Measurements from ENCODE around the gene ZNF879.

Gene ZNF879

DNA sequence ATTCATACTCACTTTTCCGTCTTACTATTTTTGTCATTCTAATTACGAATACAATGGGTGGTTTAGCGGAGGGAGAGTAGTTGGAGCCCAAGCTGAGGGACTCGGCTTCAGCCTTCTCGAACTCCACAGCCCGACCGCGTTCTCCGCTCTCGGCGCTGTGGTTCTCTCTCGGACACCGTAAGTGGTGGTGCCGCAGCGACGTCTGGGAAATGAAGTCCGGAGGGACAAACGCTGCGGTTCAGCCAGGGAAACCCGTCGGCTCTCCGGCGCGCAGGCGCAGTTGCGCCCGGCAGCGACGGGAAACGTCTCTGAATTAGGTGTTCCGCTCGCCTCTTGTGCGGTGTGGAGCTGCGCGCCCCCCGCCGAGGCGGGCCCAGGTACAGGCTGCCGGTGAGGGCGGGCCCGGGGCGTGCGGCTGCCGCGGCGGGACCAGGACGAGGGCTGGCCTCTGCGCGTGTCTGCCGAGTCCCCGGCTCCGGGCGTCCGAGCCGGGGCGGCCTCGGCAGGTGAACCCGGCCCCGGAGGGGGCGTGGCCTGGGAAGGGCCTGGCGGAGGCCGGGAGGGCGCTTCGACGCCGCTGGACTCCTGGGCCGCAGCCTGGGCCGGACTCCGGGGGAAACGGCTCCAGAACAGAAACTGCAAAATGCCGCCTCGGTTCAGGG is at the start of gene ZNF879:
Gene ZNF879, plus strand, starts transcription at position 277 of the 662 bp plus-strand sequence. CDS start 1,201 bp downstream, outside the sequence.
- Histone ChIP-seq H4K20me1 (ENCODE audit: insufficient read depth, low read length) (no peaks in the 10 kb centered on the region), H2AFZ (ENCODE audit: low read depth, low read length) (no peak within 1 kb of the TSS), H3K79me2 (ENCODE audit: low read length) (no peaks in the 10 kb centered on the region), H3K27ac (ENCODE audit: low read length) (no peak within 1 kb of the TSS), H3K4me3 (ENCODE audit: low read length) (no peak within 1 kb of the TSS), H3K4me1 (ENCODE audit: low read length) (no peaks in the 10 kb centered on the region), H3K9ac (ENCODE audit: low read length) (no peak within 1 kb of the TSS), H3K4me2 (ENCODE audit: low read length) (no peak within 1 kb of the TSS), H3K9me3 (ENCODE audit: insufficient read depth, low read length) (peaks cover 1% of the 10 kb centered on the region; the same call in 1 of the 2 replicates), H3K36me3 (replicated peaks; ENCODE audit: low read depth, low read length) (no peaks in the 10 kb centered on the region), H3K27me3 (ENCODE audit: low read depth, low read length) (no peaks in the 10 kb centered on the region)
- TF ChIP-seq, protein P1, sequence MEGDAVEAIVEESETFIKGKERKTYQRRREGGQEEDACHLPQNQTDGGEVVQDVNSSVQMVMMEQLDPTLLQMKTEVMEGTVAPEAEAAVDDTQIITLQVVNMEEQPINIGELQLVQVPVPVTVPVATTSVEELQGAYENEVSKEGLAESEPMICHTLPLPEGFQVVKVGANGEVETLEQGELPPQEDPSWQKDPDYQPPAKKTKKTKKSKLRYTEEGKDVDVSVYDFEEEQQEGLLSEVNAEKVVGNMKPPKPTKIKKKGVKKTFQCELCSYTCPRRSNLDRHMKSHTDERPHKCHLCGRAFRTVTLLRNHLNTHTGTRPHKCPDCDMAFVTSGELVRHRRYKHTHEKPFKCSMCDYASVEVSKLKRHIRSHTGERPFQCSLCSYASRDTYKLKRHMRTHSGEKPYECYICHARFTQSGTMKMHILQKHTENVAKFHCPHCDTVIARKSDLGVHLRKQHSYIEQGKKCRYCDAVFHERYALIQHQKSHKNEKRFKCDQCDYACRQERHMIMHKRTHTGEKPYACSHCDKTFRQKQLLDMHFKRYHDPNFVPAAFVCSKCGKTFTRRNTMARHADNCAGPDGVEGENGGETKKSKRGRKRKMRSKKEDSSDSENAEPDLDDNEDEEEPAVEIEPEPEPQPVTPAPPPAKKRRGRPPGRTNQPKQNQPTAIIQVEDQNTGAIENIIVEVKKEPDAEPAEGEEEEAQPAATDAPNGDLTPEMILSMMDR (IDR thresholded peaks at IDR 0.05; ENCODE audit: low read depth, low read length), result no peak
- no peak for TF ChIP-seq EZH2phosphoT487 (IDR thresholded peaks at IDR 0.05; ENCODE audit: low read depth)

DNA sequence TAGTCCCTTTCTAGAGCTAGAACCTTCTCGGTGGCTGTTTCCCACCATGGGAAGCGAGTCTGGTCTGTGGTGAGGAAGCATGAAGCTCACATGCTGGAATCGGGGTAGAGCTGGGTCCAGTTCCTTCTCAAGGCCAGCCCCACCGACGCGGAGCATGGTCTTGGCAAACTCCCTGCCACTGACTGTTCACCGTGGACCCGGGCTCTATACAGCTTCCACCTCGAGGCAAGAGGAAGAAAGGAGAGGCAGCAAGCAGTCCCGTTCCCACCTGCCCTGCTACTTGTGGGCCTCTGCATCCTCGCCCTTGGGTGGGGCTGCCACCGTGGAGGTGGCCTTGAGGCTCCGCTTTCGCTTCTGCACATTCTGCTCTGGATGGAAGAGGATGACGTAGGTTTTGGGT is 42.2 kb upstream of the ZNF879 start:
- H4K20me1 ChIP-seq (ENCODE audit: insufficient read depth, low read length), result no peaks in the 10 kb centered on the region
- H3K27me3 ChIP-seq (ENCODE audit: low read depth, low read length), result no peaks in the 10 kb centered on the region
- H3K36me3 ChIP-seq (replicated peaks; ENCODE audit: low read depth, low read length), result no peaks in the 10 kb centered on the region
- no peaks in the 10 kb centered on the region for H3K4me1 ChIP-seq (ENCODE audit: low read length)
- H3K9ac ChIP-seq (ENCODE audit: low read length), result no peak overlapping the region
- no peak overlapping the region for H2AFZ ChIP-seq (ENCODE audit: low read depth, low read length)
- no peaks in the 10 kb centered on the region for H3K79me2 ChIP-seq (ENCODE audit: low read length)
- H3K4me2 ChIP-seq (ENCODE audit: low read length), result no peak overlapping the region
- no peak overlapping the region for H3K27ac ChIP-seq (ENCODE audit: low read length)
- TF ChIP-seq, protein P1 (IDR thresholded peaks at IDR 0.05; ENCODE audit: low read depth, low read length), result no peak
- TF ChIP-seq EZH2phosphoT487 (IDR thresholded peaks at IDR 0.05; ENCODE audit: low read depth), result no peak
- no peak overlapping the region for H3K4me3 ChIP-seq (ENCODE audit: low read length)
- 0 out of 2 replicates have a peak, but pooled peaks cover 2% of the 10 kb centered on the region for H3K9me3 ChIP-seq (ENCODE audit: insufficient read depth, low read length)

DNA sequence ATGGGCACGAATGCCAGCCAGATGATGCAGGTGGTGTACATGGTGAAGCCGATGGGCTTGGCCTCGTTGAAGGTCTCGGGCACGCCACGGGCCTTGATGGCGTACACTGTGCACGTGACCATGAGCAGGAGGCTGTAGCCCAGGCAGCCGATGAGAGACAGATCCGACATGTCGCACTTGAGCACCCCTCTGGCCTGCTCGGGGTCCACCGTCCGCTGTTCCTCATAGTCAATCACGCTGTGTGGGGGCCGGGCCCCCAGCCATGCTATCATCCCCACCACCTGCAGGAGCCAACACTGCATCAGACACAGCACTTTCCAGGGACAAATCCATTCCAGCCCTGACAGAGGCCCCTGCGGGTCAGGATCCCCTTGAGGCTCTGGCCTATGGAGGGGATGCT is 40.7 kb upstream of the ZNF879 start:
- Histone ChIP-seq H3K4me3 (ENCODE audit: low read length) (no peak overlapping the region), H3K4me2 (ENCODE audit: low read length) (no peak overlapping the region), H3K9me3 (ENCODE audit: insufficient read depth, low read length) (0 out of 2 replicates have a peak, but pooled peaks cover 2% of the 10 kb centered on the region), H3K79me2 (ENCODE audit: low read length) (no peaks in the 10 kb centered on the region), H2AFZ (ENCODE audit: low read depth, low read length) (no peak overlapping the region), H3K4me1 (ENCODE audit: low read length) (no peaks in the 10 kb centered on the region), H3K27ac (ENCODE audit: low read length) (no peak overlapping the region), H3K36me3 (replicated peaks; ENCODE audit: low read depth, low read length) (no peaks in the 10 kb centered on the region), H3K9ac (ENCODE audit: low read length) (no peak overlapping the region), H3K27me3 (ENCODE audit: low read depth, low read length) (no peaks in the 10 kb centered on the region), H4K20me1 (ENCODE audit: insufficient read depth, low read length) (no peaks in the 10 kb centered on the region)
- TF ChIP-seq, protein P1 (IDR thresholded peaks at IDR 0.05; ENCODE audit: low read depth, low read length), result no peak
- no peak for TF ChIP-seq EZH2phosphoT487 (IDR thresholded peaks at IDR 0.05; ENCODE audit: low read depth)

DNA sequence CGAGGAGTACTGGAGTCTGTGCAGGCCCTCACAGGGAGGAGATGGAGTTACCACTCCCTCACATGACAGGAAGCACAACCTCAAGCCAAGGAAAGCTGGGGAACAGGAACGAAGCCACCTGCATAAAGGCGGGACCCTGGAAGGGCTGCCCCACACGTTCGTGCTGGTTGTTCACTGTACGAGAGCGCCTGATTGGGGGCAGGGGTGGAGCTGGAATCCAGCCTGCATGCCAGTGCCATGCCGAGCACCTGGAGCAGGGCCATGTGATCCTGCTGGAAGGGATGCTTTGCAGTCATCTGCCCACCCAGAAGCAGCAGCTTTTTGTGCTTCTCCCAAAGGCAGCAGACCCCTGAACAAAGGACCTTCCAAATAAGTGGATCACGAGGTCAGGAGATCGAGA is 39.9 kb upstream of the ZNF879 start:
- H4K20me1 ChIP-seq (ENCODE audit: insufficient read depth, low read length), result no peaks in the 10 kb centered on the region
- H3K27ac ChIP-seq (ENCODE audit: low read length), result no peak overlapping the region
- H3K4me3 ChIP-seq (ENCODE audit: low read length), result no peak overlapping the region
- H3K4me2 ChIP-seq (ENCODE audit: low read length), result no peak overlapping the region
- no peaks in the 10 kb centered on the region for H3K79me2 ChIP-seq (ENCODE audit: low read length)
- no peaks in the 10 kb centered on the region for H3K4me1 ChIP-seq (ENCODE audit: low read length)
- no peak overlapping the region for H3K9ac ChIP-seq (ENCODE audit: low read length)
- no peaks in the 10 kb centered on the region for H3K27me3 ChIP-seq (ENCODE audit: low read depth, low read length)
- TF ChIP-seq, protein P1 (IDR thresholded peaks at IDR 0.05; ENCODE audit: low read depth, low read length), result no peak
- no peak for TF ChIP-seq EZH2phosphoT487 (IDR thresholded peaks at IDR 0.05; ENCODE audit: low read depth)
- H3K36me3 ChIP-seq (replicated peaks; ENCODE audit: low read depth, low read length), result no peaks in the 10 kb centered on the region
- no peak overlapping the region for H2AFZ ChIP-seq (ENCODE audit: low read depth, low read length)
- no peaks in the 10 kb centered on the region for H3K9me3 ChIP-seq (ENCODE audit: insufficient read depth, low read length)

Measured in OCI-LY3 (cell line).